Mucosa of descending colon (tissue), 3 donors: Measurements from ENCODE around the gene KLHL11. TPM values are rescaled to one million over a fixed set of nuclear protein-coding genes. Genes with fewer than 3 reads are reported as not detected.
"Not testable (repeated sequence)": the region's sequence is repeated elsewhere in the genome, so short reads cannot be mapped to it uniquely, and the experiment has no call there.

Experiments
- ATAC-seq: fragments of 200-7000 bp; cut with Tn5 transposase; one replicate; pipeline ENCODE4 v1.9.1; 2020; ENCODE audit warnings: mild to moderate bottlenecking, moderate library complexity
- DNase-seq, 3 donors: peaks; one replicate each; pipeline ENCODE4 v3.0.0-alpha.2; 2020
- H3K36me3 ChIP-seq: fragments of 200-600 bp; one replicate; pipeline ENCODE4 v1.8.0; 2021; ENCODE audit warnings: low read depth, mild to moderate bottlenecking
- H3K4me1 ChIP-seq: fragments of 200-600 bp; one replicate; pipeline ENCODE4 v1.8.0; 2021; ENCODE audit warnings: low read depth, mild to moderate bottlenecking
- H3K4me3 ChIP-seq: fragments of 200-600 bp; one replicate; pipeline ENCODE4 v1.8.0; 2021; ENCODE audit warnings: mild to moderate bottlenecking
- H3K9me3 ChIP-seq: fragments of 200-600 bp; one replicate; pipeline ENCODE4 v1.8.0; 2021; ENCODE audit warnings: mild to moderate bottlenecking
- CTCF ChIP-seq: fragments of 200-600 bp; IDR thresholded peaks from one replicate; pipeline ENCODE4 v1.8.0; 2022; ENCODE audit warnings: antibody characterized with exemption, mild to moderate bottlenecking
- intact Hi-C, 2 donors: fragments of 100-400 bp; cut with DNase I in 1 of 2; cut with micrococcal nuclease in 1 of 2; formaldehyde crosslinking; loops; one replicate each; pipeline versions ENCODE4 v1.11.0 to v1.11.1; 2022; cut with DNase I, micrococcal nuclease
- total RNA-seq, 3 donors: library from RNA; stranded (reverse); fragmentation: NEBNext Ultra II Directional in 2 of 3; extraction: Animal tissue kit (Norgen Biotek cat#: 25700) in 2 of 3; gene quantifications; one replicate each; pipeline versions ENCODE4 v1.2.1 to v1.2.4, GENCODE V29; 2021 to 2023
- donor health status: DM: no; HTN: no; CAD: no; lungs with moderate emphysema.
- donor health status: DM: no; HTN: no; CAD: no.
- donor health status: DM: no; HTN: yes; CAD: no.

Gene KLHL11
- total RNA-seq, 3 donors from 2014 or later: 7.6 to 14.7 (median 8.5) TPM

- intact Hi-C loops: loop anchor here in 1 of 2 donors (10.0 kb wide), 1 partner anchor 151 kb away; the partner anchor contains the start of gene HAP1
- no peak for ATAC-seq
- Histone ChIP-seq H3K9me3 (no peaks in the 10 kb centered on the region), H3K4me3 (no peak overlapping the region), H3K36me3 (peaks cover 5% of the 10 kb centered on the region), H3K4me1 (no peaks in the 10 kb centered on the region)
- DNase-seq: no peak
- no peak for TF ChIP-seq CTCF
These were observed 20.5 kb upstream of the KLHL11 start for GRCh38 chr17:41885733-41886132.

GRCh38 chr17:41882756-41883155 is 17.5 kb upstream of the KLHL11 start:
- DNase-seq (no peak), ATAC-seq (no peak)
- intact Hi-C loops: loop anchor here in 1 of 2 donors (10.0 kb wide), 1 partner anchor 148 kb away; the partner anchor contains the start of gene HAP1

GRCh38 chr17:41880130-41880529 is 14.9 kb upstream of the KLHL11 start:
- Histone ChIP-seq H3K4me3 (no peak overlapping the region), H3K4me1 (no peaks in the 10 kb centered on the region), H3K9me3 (no peaks in the 10 kb centered on the region), H3K36me3 (no peaks in the 10 kb centered on the region)
- intact Hi-C loops: loop anchor here in 1 of 2 donors (10.0 kb wide), 1 partner anchor 145 kb away; the partner anchor contains the start of gene HAP1
- no peak for ATAC-seq
- no peak for DNase-seq
- no peak for TF ChIP-seq CTCF

More at GRCh38 chr17:41882756-41883155, 17.5 kb upstream of the KLHL11 start:
- no peaks in the 10 kb centered on the region for H3K9me3 ChIP-seq
- H3K4me1 ChIP-seq: no peaks in the 10 kb centered on the region
- peaks cover 5% of the 10 kb centered on the region for H3K36me3 ChIP-seq
- no peak overlapping the region for H3K4me3 ChIP-seq
- no peak for TF ChIP-seq CTCF

- intact Hi-C loops, H3K4me3 ChIP-seq, H3K36me3 ChIP-seq, H3K4me1 ChIP-seq, ATAC-seq, DNase-seq, H3K9me3 ChIP-seq: not testable (repeated sequence)
These were observed 9.1 kb upstream of the KLHL11 start for GRCh38 chr17:41874293-41874670.

GRCh38 chr17:41873559-41874292 is 8.5 kb upstream of the KLHL11 start:
- H3K4me3 ChIP-seq: no peak overlapping the region
- H3K36me3 ChIP-seq: no peaks in the 10 kb centered on the region
- H3K4me1 ChIP-seq: no peaks in the 10 kb centered on the region
- no peak for TF ChIP-seq CTCF
- intact Hi-C loops: no loop called here
- no peaks in the 10 kb centered on the region for H3K9me3 ChIP-seq
- ATAC-seq (no peak), DNase-seq (no peak)

GRCh38 chr17:41871789-41872188 is 6.6 kb upstream of the KLHL11 start:
- Histone ChIP-seq H3K9me3 (no peaks in the 10 kb centered on the region), H3K4me3 (no peak overlapping the region), H3K36me3 (no peaks in the 10 kb centered on the region), H3K4me1 (no peaks in the 10 kb centered on the region)
- DNase-seq (no peak), ATAC-seq (no peak)
- no peak for TF ChIP-seq CTCF
- intact Hi-C loops: no loop called here
